GM10266 (cell line): ENCODE data around the gene ANTXRL.
"Not testable (repeated sequence)": the region's sequence is repeated elsewhere in the genome, so short reads cannot be mapped to it uniquely, and the experiment has no call there.

Experiments used
- DNase-seq: peaks from one replicate; pipeline ENCODE4 v3.0.0; 2012; ENCODE audit errors: extremely low spot score
- CTCF ChIP-seq: IDR thresholded peaks from 2 replicates; pipeline ENCODE4 v1.5.1; 2012; ENCODE audit warnings: mild to moderate bottlenecking, low read depth; ENCODE audit not compliant: control insufficient read depth, insufficient read depth; ENCODE audit errors: missing control alignments

The ANTXRL gene

GRCh38 chr10:46293832-46294640 lies 7.2 kb downstream of the ANTXRL start:
- no peak for DNase-seq
- no peak for TF ChIP-seq CTCF

- TF ChIP-seq CTCF: no peak
- no peak for DNase-seq
These were observed 7.9 kb downstream of the ANTXRL start for GRCh38 chr10:46294641-46295220.

- not testable (repeated sequence) for DNase-seq
These were observed 8.7 kb downstream of the ANTXRL start for GRCh38 chr10:46295350-46296010.

- not testable (repeated sequence) for DNase-seq
These were observed 9.3 kb downstream of the ANTXRL start for GRCh38 chr10:46296086-46296485.

GRCh38 chr10:46296641-46297141 lies 9.9 kb downstream of the ANTXRL start:
- no peak for TF ChIP-seq CTCF

GRCh38 chr10:46297406-46298204 lies 10.8 kb downstream of the ANTXRL start:
- DNase-seq: no peak
- TF ChIP-seq CTCF: no peak

More at GRCh38 chr10:46296641-46297141, 9.9 kb downstream of the ANTXRL start:
- no peak for DNase-seq

GRCh38 chr10:46298477-46299285 lies 11.9 kb downstream of the ANTXRL start:
- DNase-seq: no peak
- TF ChIP-seq CTCF: no peak
